ENCODE measurements around the gene FZD4.
A peak's percentile ranks its signal among the peaks of the same experiment; 100 is the strongest.

DNA sequence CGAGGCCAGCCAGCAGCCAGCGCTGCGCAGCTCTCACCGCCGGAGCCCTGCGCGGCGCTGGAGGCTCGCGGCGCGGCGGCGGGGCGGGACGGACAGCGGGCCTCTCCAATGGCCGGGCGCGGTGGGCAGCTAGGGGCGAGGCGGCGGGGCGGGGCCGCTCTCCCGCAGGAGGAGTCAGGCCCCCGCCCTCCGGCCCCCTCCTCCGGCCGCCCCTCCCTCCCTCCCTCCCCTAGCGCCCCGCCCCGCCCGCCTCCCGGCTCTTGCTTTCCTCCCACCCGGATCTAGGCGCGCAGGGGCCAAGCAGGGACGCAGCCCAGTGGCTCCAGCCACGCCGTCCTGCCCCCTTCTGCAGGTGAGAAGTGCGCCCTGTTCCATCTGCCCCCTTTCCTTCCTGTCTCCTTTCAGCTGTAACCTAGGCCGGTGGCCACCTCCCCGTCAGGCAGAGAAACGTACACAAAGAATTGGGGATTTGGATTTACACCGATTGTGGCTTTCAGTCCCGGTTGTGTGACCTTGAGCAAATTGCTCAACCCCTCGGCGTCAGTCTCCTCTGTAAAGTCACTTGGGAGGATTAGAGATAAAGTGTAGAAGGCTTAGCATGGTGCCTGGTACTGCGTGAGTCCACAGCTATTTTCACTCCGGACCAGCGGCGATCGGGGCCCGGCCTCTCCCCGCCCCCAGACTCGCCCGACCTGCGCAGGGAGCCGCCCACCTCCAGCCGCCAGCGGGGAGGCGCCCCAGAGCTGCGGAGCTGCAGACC, at the start of gene FZD4:
- TF ChIP-seq CTCF (IDR thresholded peaks at IDR 0.05) (peak in 5 of 7 experiments; percentile 28 to 57 (median 42)), POLR2A (IDR thresholded peaks at IDR 0.05) (peak; percentile 79 to 89 (median 80))

Data from body of pancreas (tissue), 4 donors.